Stimulated activated CD4-positive, alpha-beta T cell treated with anti-CD3 and anti-CD28 coated beads, Interleukin-12 subunit alpha, Interleukin-12 subunit beta, amount 100 ng/mL, for 24 hours (primary cell): ENCODE results near the gene P4HA1.

Experiments used
- DNase-seq, 2 experiments: peaks; one replicate each; pipeline ENCODE4 v3.0.0-alpha.2; 2020; ENCODE audit warnings: low read depth in 2 of 2

P4HA1 gene

GRCh38 chr10:72981028-72981881 lies 115.4 kb downstream of the P4HA1 start:
- no peak for DNase-seq

GRCh38 chr10:72980348-72980747 lies 116.3 kb downstream of the P4HA1 start:
- no peak for DNase-seq

DNA sequence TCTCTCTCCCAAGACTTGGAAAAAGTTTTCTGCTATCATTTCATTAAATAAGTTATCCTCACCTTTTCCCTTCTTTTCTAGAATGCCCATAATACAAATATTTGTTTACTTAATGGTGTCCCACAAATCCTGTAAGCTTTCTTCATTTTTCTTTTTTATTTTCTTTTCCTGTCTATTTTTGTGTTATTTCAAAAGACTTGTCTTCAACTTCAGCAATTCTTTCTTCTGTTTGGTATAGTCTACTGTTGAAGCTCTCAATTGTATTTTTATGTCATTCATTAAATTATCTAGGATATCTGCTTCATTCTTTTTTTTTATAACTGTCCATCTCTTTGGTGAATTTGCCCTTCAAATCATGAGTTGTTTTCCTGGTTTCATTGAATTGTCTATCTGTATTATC lies 117.0 kb downstream of the P4HA1 start:
- DNase-seq, result no peak

- DNase-seq, result no peak
These were observed 119.8 kb downstream of the P4HA1 start for GRCh38 chr10:72976886-72977285.
